Measurements from ENCODE around the gene TMEM30A.

The TMEM30A gene

DNA sequence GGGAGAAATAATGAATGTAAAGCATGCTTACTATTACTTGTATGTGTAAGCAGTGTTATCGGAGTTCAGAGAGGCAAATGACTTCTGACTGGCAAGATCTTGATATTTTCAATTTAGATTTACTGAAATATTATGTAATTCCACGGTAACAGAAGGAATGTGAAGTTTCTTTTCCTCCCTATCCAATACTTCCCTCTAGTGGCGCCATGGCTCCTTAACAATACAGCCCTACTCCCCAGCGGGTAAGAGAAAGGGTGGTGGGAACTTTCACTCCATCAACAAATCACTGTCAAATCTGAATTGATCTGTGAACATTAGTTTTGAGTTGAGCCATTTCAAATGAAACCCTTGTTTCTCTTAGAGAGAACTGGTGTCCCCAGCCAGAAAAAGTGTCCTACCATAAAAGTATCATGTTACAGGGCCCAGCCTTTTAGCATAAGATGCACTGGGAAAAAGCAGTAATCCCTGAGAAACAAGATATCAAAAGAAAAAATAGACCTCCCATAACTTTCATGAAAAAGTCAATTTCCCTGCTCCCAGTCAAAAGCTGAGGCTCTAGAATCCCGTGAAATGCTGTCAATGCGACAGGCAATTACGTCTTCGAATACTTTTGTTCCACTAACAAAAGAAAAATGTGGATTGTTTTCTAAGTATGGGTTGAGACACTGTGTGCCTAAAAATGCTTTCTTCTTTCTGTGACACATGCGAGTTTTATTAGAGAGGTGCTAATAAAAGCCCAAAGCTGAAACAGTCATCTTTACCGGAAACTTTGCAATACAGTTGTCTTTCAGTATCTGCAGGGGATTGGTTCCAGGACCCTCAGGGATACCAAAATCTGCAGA is 53.9 kb downstream of the TMEM30A start:
- no peaks in the 10 kb centered on the region for H3K36me3 Mint-ChIP-seq (ENCODE audit: low read depth)
- peak; percentile 60 to 65 (median 62) for TF ChIP-seq CTCF (IDR thresholded peaks at IDR 0.05; ENCODE audit: unreplicated experiment in 3 of 3)
- peaks cover 52% of the 10 kb centered on the region for H3K4me1 Mint-ChIP-seq
- no peak overlapping the region for H3K27ac Mint-ChIP-seq
- no peaks in the 10 kb centered on the region for H3K27me3 Mint-ChIP-seq (ENCODE audit: low read depth)
- peaks cover 2% of the 10 kb centered on the region for H3K9me3 Mint-ChIP-seq
- H3K4me3 Mint-ChIP-seq, result no peak overlapping the region

DNA sequence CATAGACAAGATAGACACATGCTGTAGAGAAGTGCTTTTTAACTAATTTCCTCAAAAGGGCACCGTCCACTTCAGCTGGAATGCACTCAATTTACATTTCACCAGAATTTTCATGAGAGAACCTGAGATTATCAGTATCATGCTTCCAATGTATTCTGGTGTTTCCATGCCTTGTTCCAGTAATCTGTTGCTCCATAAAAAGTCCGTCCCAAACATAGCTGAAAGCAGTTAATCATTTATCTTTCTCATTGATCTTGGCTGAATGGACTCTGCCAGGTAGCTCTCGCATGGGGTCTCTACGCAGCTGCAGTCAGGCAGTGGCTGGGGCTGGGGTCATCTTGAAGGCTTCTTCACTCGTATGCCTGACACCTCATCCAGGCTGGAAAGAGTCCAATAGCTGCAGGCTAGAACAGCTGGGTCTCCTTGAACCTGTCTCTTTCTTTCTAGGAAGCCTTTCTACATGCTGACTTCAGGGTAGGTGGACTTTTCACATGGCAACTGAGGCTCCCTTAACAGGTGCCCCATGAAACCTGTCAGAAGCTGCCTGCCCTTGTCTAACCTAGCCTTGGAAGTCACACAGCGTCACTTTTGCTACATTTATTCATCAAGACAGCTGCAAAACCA is 60.2 kb downstream of the TMEM30A start:
- TF ChIP-seq CTCF (IDR thresholded peaks at IDR 0.05; ENCODE audit: unreplicated experiment in 3 of 3), result no peak
- H3K27me3 Mint-ChIP-seq (ENCODE audit: low read depth), result no peaks in the 10 kb centered on the region
- peaks cover 26% of the 10 kb centered on the region for H3K4me1 Mint-ChIP-seq
- peak overlapping the region in 1 of 3 experiments; percentile 26 for H3K27ac Mint-ChIP-seq
- H3K36me3 Mint-ChIP-seq (ENCODE audit: low read depth), result no peaks in the 10 kb centered on the region
- H3K9me3 Mint-ChIP-seq, result peaks cover 2% of the 10 kb centered on the region
- H3K4me3 Mint-ChIP-seq, result no peak overlapping the region

GRCh38 chr6:75223428-75223827 is 61.2 kb downstream of the TMEM30A start:
- peaks cover 30% of the 10 kb centered on the region for H3K4me1 Mint-ChIP-seq
- no peaks in the 10 kb centered on the region for H3K36me3 Mint-ChIP-seq (ENCODE audit: low read depth)
- TF ChIP-seq CTCF (IDR thresholded peaks at IDR 0.05; ENCODE audit: unreplicated experiment in 3 of 3), result no peak
- no peak overlapping the region for H3K4me3 Mint-ChIP-seq
- H3K27ac Mint-ChIP-seq, result peak overlapping the region in 2 of 3 experiments; percentile 3 to 12
- H3K9me3 Mint-ChIP-seq, result peaks cover 2% of the 10 kb centered on the region
- no peaks in the 10 kb centered on the region for H3K27me3 Mint-ChIP-seq (ENCODE audit: low read depth)

- peaks cover 36% of the 10 kb centered on the region for H3K4me1 Mint-ChIP-seq
- peak overlapping the region in 1 of 3 experiments; percentile 13 for H3K27ac Mint-ChIP-seq
- no peak overlapping the region for H3K4me3 Mint-ChIP-seq
- peaks cover under 1% of the 10 kb centered on the region for H3K9me3 Mint-ChIP-seq
- TF ChIP-seq CTCF (IDR thresholded peaks at IDR 0.05; ENCODE audit: unreplicated experiment in 3 of 3), result no peak
- H3K36me3 Mint-ChIP-seq (ENCODE audit: low read depth), result no peaks in the 10 kb centered on the region
- H3K27me3 Mint-ChIP-seq (ENCODE audit: low read depth), result peaks cover 4% of the 10 kb centered on the region
These were observed 62.3 kb downstream of the TMEM30A start for GRCh38 chr6:75222261-75222660.

DNA sequence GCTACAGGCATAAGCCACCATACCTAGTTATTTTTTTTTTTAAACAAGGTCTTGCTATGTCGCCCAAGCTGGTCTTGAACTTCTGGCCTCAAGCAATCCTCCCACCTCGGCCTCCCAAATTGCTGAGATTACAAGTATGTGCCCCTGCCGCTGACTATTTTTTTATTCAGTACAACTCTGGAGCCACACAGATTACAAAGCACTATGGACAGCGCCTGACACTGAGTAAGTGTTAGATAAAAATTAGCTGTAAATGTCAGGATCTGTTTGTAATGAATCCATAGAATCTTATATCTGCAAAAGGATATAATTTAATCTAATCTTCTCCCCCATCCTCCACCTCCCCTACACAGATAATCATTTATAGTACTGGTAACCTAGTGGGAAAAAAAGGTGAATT is 63.5 kb downstream of the TMEM30A start:
- no peak overlapping the region for H3K4me3 Mint-ChIP-seq
- peaks cover 4% of the 10 kb centered on the region for H3K27me3 Mint-ChIP-seq (ENCODE audit: low read depth)
- H3K27ac Mint-ChIP-seq, result no peak overlapping the region
- no peak for TF ChIP-seq CTCF (IDR thresholded peaks at IDR 0.05; ENCODE audit: unreplicated experiment in 3 of 3)
- H3K36me3 Mint-ChIP-seq (ENCODE audit: low read depth), result no peaks in the 10 kb centered on the region
- peaks cover 40% of the 10 kb centered on the region for H3K4me1 Mint-ChIP-seq
- no peaks in the 10 kb centered on the region for H3K9me3 Mint-ChIP-seq
